ENCODE data around the gene EIF2D. TPM values are rescaled to one million over a fixed set of nuclear protein-coding genes. Genes with fewer than 3 reads are reported as not detected.

The EIF2D gene
- total and polyA plus RNA-seq, 2 of the 4 experiments (the other 2 are of a cell fraction), result 64.3 to 69.4 TPM

DNA sequence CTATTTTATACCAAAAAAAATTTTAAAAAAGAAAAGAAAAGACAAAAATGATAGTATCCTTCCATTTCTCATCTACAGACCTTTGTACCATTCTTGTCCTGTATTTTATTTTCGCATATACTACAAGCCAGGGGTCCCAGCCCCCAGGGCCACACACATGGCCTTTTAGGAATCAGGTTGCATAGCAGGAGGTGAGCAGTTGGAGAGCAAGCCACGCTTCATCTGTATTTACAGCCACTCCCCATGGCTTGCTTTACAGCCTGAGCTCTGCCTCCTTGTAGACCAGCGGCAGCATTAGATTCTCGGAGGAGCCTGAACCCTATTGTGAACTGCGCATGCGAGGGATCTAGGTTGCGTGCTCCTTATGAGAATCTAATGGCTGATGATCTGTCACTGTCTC is 65.2 kb downstream of the EIF2D start:
- no peaks in the 10 kb centered on the region for H3K4me1 ChIP-seq (ENCODE audit: control insufficient read depth, insufficient read depth, low read length)
- no peaks in the 10 kb centered on the region for H3K9me3 ChIP-seq (ENCODE audit: control insufficient read depth, insufficient read depth, low read length)
- ChIA-PET POLR2A (ENCODE audit: unreplicated experiment) (no interaction called here), CTCF (no interaction called here)
- no peak overlapping the region for H3K4ac ChIP-seq (ENCODE audit: low read depth, low read length)
- no peak overlapping the region for H3K14ac ChIP-seq (replicated peaks; ENCODE audit: low read depth, low read length)
- H2BK20ac ChIP-seq (ENCODE audit: low read depth, low read length), result no peak overlapping the region
- no peaks in the 10 kb centered on the region for H3K79me1 ChIP-seq (ENCODE audit: low read depth in 1 of 2, low read length in 2 of 2)
- no peak for TF ChIP-seq MXI1 (IDR thresholded peaks at IDR 0.05; ENCODE audit: borderline replicate concordance, low read depth, low read length)
- TF ChIP-seq CHD1 (IDR thresholded peaks at IDR 0.05; ENCODE audit: low read depth, low read length), result no peak
- TF ChIP-seq POLR2A (IDR thresholded peaks at IDR 0.05; ENCODE audit: low read depth, low read length), result no peak
- TF ChIP-seq MAFK (IDR thresholded peaks at IDR 0.05; ENCODE audit: low read depth, low read length), result no peak
- TF ChIP-seq RCOR1 (IDR thresholded peaks at IDR 0.05; ENCODE audit: insufficient replicate concordance, low read length), result no peak
- TF ChIP-seq, protein P1, sequence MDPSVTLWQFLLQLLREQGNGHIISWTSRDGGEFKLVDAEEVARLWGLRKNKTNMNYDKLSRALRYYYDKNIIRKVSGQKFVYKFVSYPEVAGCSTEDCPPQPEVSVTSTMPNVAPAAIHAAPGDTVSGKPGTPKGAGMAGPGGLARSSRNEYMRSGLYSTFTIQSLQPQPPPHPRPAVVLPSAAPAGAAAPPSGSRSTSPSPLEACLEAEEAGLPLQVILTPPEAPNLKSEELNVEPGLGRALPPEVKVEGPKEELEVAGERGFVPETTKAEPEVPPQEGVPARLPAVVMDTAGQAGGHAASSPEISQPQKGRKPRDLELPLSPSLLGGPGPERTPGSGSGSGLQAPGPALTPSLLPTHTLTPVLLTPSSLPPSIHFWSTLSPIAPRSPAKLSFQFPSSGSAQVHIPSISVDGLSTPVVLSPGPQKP (IDR thresholded peaks at IDR 0.05; ENCODE audit: borderline replicate concordance, low read depth, low read length), result no peak
- TF ChIP-seq, protein P2, sequence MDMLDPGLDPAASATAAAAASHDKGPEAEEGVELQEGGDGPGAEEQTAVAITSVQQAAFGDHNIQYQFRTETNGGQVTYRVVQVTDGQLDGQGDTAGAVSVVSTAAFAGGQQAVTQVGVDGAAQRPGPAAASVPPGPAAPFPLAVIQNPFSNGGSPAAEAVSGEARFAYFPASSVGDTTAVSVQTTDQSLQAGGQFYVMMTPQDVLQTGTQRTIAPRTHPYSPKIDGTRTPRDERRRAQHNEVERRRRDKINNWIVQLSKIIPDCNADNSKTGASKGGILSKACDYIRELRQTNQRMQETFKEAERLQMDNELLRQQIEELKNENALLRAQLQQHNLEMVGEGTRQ (IDR thresholded peaks at IDR 0.05; ENCODE audit: low read depth, low read length), result no peak
- TF ChIP-seq CEBPB (IDR thresholded peaks at IDR 0.05; ENCODE audit: low read depth, low read length), result no peak
- TF ChIP-seq FOS (IDR thresholded peaks at IDR 0.05; ENCODE audit: low read depth, low read length), result no peak
- TF ChIP-seq, protein P3, sequence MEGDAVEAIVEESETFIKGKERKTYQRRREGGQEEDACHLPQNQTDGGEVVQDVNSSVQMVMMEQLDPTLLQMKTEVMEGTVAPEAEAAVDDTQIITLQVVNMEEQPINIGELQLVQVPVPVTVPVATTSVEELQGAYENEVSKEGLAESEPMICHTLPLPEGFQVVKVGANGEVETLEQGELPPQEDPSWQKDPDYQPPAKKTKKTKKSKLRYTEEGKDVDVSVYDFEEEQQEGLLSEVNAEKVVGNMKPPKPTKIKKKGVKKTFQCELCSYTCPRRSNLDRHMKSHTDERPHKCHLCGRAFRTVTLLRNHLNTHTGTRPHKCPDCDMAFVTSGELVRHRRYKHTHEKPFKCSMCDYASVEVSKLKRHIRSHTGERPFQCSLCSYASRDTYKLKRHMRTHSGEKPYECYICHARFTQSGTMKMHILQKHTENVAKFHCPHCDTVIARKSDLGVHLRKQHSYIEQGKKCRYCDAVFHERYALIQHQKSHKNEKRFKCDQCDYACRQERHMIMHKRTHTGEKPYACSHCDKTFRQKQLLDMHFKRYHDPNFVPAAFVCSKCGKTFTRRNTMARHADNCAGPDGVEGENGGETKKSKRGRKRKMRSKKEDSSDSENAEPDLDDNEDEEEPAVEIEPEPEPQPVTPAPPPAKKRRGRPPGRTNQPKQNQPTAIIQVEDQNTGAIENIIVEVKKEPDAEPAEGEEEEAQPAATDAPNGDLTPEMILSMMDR (conservative IDR thresholded peaks at IDR 0.05; ENCODE audit: low read depth, low read length), result no peak
- TF ChIP-seq RFX5 (IDR thresholded peaks at IDR 0.05; ENCODE audit: low read depth, low read length), result no peak
- no peak for TF ChIP-seq NFE2L2 (IDR thresholded peaks at IDR 0.05; ENCODE audit: low read depth, low read length)
- no peak for TF ChIP-seq MAZ (IDR thresholded peaks at IDR 0.05; ENCODE audit: borderline replicate concordance, low read depth, low read length)
- TF ChIP-seq RAD21 (IDR thresholded peaks at IDR 0.05; ENCODE audit: low read length), result no peak
- TF ChIP-seq BHLHE40 (IDR thresholded peaks at IDR 0.05; ENCODE audit: low read depth, low read length), result no peak
- no peak for TF ChIP-seq SMC3 (IDR thresholded peaks at IDR 0.05; ENCODE audit: low read depth, low read length)
- no peak overlapping the region for H2BK120ac ChIP-seq (ENCODE audit: low read depth, low read length)
- H4K5ac ChIP-seq (ENCODE audit: low read depth, low read length), result no peak overlapping the region
- no peak overlapping the region for H3K9ac ChIP-seq (ENCODE audit: low read depth, low read length)
- H3K4me3 ChIP-seq (ENCODE audit: insufficient read depth, low read depth, low read length), result no peak overlapping the region
- no peak overlapping the region for H4K8ac ChIP-seq (ENCODE audit: low read depth in 2 of 2, low read length in 2 of 2)
- no TSS peak for BruUV-seq (replicated peaks)
- no peak overlapping the region for H4K91ac ChIP-seq (ENCODE audit: insufficient read depth, low read depth, low read length)
- no peaks in the 10 kb centered on the region for H3K36me3 ChIP-seq (ENCODE audit: control insufficient read depth, insufficient read depth, low read length)
- no peaks in the 10 kb centered on the region for H3K9me1 ChIP-seq (ENCODE audit: insufficient read depth, low read length)
- H2AFZ ChIP-seq (replicated peaks; ENCODE audit: low read length, poor library complexity), result no peak overlapping the region
- H3K56ac ChIP-seq (ENCODE audit: extremely low read depth, insufficient read depth, low read length), result no peak overlapping the region
- H2BK15ac ChIP-seq (ENCODE audit: low read depth, low read length), result no peak overlapping the region
- no peak overlapping the region for H3K4me2 ChIP-seq (ENCODE audit: low read depth, low read length)
- DNase-seq, result no peak
- in situ Hi-C loops (cut with MboI; ENCODE audit: low sequenced_read_pairs), result loop anchor here (5.0 kb wide), 1 partner anchor 35 kb away; no protein-coding TSS in a partner anchor
- H2BK5ac ChIP-seq (ENCODE audit: low read depth, low read length, poor library complexity, severe bottlenecking), result no peak overlapping the region
- H2AK5ac ChIP-seq (ENCODE audit: low read depth, low read length), result no peak overlapping the region
- dilution Hi-C loops (cut with HindIII; ENCODE audit: low sequenced_read_pairs, unreplicated experiment), result no loop called here
- H3K27ac ChIP-seq (ENCODE audit: insufficient read depth, low read length), result no peak overlapping the region
- intact Hi-C loops (cut with micrococcal nuclease), result no loop called here
- peaks cover 11% of the 10 kb centered on the region for H3K27me3 ChIP-seq (ENCODE audit: control insufficient read depth, insufficient read depth, low read length)
- ATAC-seq (ENCODE audit: low read depth), result no peak
- H4K20me1 ChIP-seq (ENCODE audit: insufficient read depth, low read length), result peaks cover 5% of the 10 kb centered on the region
- no peak overlapping the region for H3K18ac ChIP-seq (ENCODE audit: low read depth, low read length)
- H3K23ac ChIP-seq (ENCODE audit: low read depth, low read length), result no peak overlapping the region
- 50% methylated on average over 1 of the region's 7 CpGs; no CpG with 5 or more reads in 1 of the 2 experiments for WGBS, 2 experiments (ENCODE audit: extremely low coverage in 2 of 2, insufficient read length in 1 of 2)
- H2AK9ac ChIP-seq (replicated peaks; ENCODE audit: low read depth, low read length, poor library complexity), result no peak overlapping the region
